MCF 10A (cell line): Measurements from ENCODE around the gene TRAF2. TPM values are rescaled to one million over a fixed set of nuclear protein-coding genes. Genes with fewer than 3 reads are reported as not detected.

Source experiments
- BruUV-seq: library from RNA; stranded (reverse); fragments of 400-500 nt; replicated peaks from 2 replicates; lab custom pipeline; 2021; lab: Mats Ljungman, UMichigan
- CTCF ChIA-PET: fragments of 300-600 bp; sonication (Branson Sonifier 250); formaldehyde crosslinking; extraction: SDS; loops from one replicate; lab custom pipeline; 2021; ENCODE audit warnings: antibody characterized with exemption, inconsistent platforms; lab: Yijun Ruan, JAX
- POLR2A ChIA-PET: fragments of 300-600, 350-650 bp; sonication (Branson Sonifier 250); formaldehyde crosslinking; extraction: SDS; loops from one replicate; lab custom pipeline; 2020; ENCODE audit warnings: antibody characterized with exemption, inconsistent platforms; lab: Yijun Ruan, JAX
- DNase-seq: peaks from one replicate; pipeline ENCODE4 v3.0.0-alpha.2; 2018; ENCODE audit not compliant: unreplicated experiment
- H3K27ac Mint-ChIP-seq: one replicate; pipeline ENCODE4 v1.8.0; 2022; ENCODE audit warnings: mild to moderate bottlenecking, low read depth, mixed read lengths; ENCODE audit not compliant: unreplicated experiment
- H3K27me3 Mint-ChIP-seq: one replicate; pipeline ENCODE4 v1.8.0; 2022; ENCODE audit warnings: mixed read lengths; ENCODE audit not compliant: insufficient read depth, unreplicated experiment
- H3K36me3 Mint-ChIP-seq: one replicate; pipeline ENCODE4 v1.8.0; 2022; ENCODE audit warnings: mild to moderate bottlenecking, moderate library complexity, mixed read lengths; ENCODE audit not compliant: insufficient read depth, unreplicated experiment
- H3K4me1 Mint-ChIP-seq: one replicate; pipeline ENCODE4 v1.8.0; 2022; ENCODE audit warnings: mixed read lengths; ENCODE audit not compliant: insufficient read depth, unreplicated experiment
- H3K4me3 Mint-ChIP-seq: one replicate; pipeline ENCODE4 v1.8.0; 2022; ENCODE audit warnings: mild to moderate bottlenecking, moderate library complexity, mixed read lengths; ENCODE audit not compliant: unreplicated experiment
- H3K9me3 Mint-ChIP-seq: one replicate; pipeline ENCODE4 v1.8.0; 2022; ENCODE audit warnings: mixed read lengths; ENCODE audit not compliant: unreplicated experiment
- intact Hi-C: fragments of 100-400 bp; cut with micrococcal nuclease; formaldehyde crosslinking; loops from 2 replicates; pipeline ENCODE4 v1.14.1; 2022
- total RNA-seq: library from RNA; stranded (reverse); gene quantifications from 2 replicates; pipeline ENCODE4 v1.2.3, GENCODE V29; 2022
- TF ChIP-seq, protein P1 (sequence below): fragments of 200-600 bp; IDR thresholded peaks from one replicate; pipeline ENCODE4 v1.8.0; 2022; ENCODE audit warnings: antibody characterized with exemption, mild to moderate bottlenecking; ENCODE audit not compliant: unreplicated experiment

The TRAF2 gene
- total RNA-seq, 1 experiment from 2014 or later, result 14.1 TPM

DNA sequence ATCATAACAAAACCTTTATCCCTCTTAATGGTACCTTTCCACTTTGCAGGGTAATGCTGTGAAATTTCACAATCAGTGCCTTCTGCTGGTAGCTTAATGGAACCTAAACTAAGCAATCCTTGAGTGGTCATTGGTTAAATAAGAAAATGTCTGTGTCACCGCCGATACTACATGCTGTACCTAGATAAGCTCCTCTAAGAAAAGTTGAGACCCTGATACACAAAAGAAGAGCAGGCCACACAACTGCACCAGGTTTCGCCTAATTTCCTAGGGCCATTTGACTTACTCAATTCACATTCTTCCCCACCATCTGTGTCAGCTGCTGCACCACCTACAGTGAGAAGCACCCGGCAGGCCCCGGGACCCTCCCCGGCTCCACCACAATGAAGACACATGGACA lies 11.2 kb upstream of the TRAF2 start:
- DNase-seq, result no peak
- Mint-ChIP-seq H3K27me3 (no peaks in the 10 kb centered on the region), H3K9me3 (no peaks in the 10 kb centered on the region), H3K36me3 (no peaks in the 10 kb centered on the region), H3K27ac (no peak overlapping the region), H3K4me3 (no peak overlapping the region), H3K4me1 (no peaks in the 10 kb centered on the region)
- POLR2A ChIA-PET, result no interaction called here
- intact Hi-C loops, result no loop called here
- TF ChIP-seq, protein P1, sequence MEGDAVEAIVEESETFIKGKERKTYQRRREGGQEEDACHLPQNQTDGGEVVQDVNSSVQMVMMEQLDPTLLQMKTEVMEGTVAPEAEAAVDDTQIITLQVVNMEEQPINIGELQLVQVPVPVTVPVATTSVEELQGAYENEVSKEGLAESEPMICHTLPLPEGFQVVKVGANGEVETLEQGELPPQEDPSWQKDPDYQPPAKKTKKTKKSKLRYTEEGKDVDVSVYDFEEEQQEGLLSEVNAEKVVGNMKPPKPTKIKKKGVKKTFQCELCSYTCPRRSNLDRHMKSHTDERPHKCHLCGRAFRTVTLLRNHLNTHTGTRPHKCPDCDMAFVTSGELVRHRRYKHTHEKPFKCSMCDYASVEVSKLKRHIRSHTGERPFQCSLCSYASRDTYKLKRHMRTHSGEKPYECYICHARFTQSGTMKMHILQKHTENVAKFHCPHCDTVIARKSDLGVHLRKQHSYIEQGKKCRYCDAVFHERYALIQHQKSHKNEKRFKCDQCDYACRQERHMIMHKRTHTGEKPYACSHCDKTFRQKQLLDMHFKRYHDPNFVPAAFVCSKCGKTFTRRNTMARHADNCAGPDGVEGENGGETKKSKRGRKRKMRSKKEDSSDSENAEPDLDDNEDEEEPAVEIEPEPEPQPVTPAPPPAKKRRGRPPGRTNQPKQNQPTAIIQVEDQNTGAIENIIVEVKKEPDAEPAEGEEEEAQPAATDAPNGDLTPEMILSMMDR, result no peak
- no TSS peak for BruUV-seq
- CTCF ChIA-PET, result interaction anchor here (0.9 kb wide), 1 partner anchor 10 kb away, joined by 3 read pairs; no protein-coding TSS in a partner anchor

GRCh38 chr9:136876476-136876875 lies 9.8 kb upstream of the TRAF2 start:
- Mint-ChIP-seq H3K9me3 (no peaks in the 10 kb centered on the region), H3K4me1 (no peaks in the 10 kb centered on the region), H3K27ac (no peak overlapping the region), H3K27me3 (no peaks in the 10 kb centered on the region), H3K4me3 (no peak overlapping the region), H3K36me3 (no peaks in the 10 kb centered on the region)
- TF ChIP-seq, protein P1, result no peak
- intact Hi-C loops, result no loop called here
- ChIA-PET POLR2A (no interaction called here), CTCF (interaction anchor here (0.6 to 0.7 kb wide), 3 partner anchors 67 to 116 kb away, joined by 3 to 4 read pairs (median 3); no protein-coding TSS in a partner anchor)
- BruUV-seq, result no TSS peak
- no peak for DNase-seq

GRCh38 chr9:136880651-136881050 lies 5.7 kb upstream of the TRAF2 start:
- no peak for DNase-seq
- no TSS peak for BruUV-seq
- Mint-ChIP-seq H3K9me3 (no peaks in the 10 kb centered on the region), H3K4me1 (no peaks in the 10 kb centered on the region), H3K4me3 (no peak overlapping the region), H3K27me3 (no peaks in the 10 kb centered on the region), H3K36me3 (no peaks in the 10 kb centered on the region), H3K27ac (no peak overlapping the region)
- CTCF ChIA-PET, result interaction anchor here (0.7 kb wide), 1 partner anchor 155 kb away, joined by 5 read pairs; no protein-coding TSS in a partner anchor
- POLR2A ChIA-PET, result interaction anchor here (1.3 to 3.7 kb wide), 3 partner anchors 9 to 32 kb away, joined by 3 to 19 read pairs (median 4); no protein-coding TSS in a partner anchor
- intact Hi-C loops, result no loop called here
- TF ChIP-seq, protein P1, result no peak

GRCh38 chr9:136881691-136882108 lies 4.6 kb upstream of the TRAF2 start:
- peak overlapping the region; percentile 28 for H3K4me3 Mint-ChIP-seq
- H3K4me1 Mint-ChIP-seq, result no peaks in the 10 kb centered on the region
- intact Hi-C loops, result no loop called here
- ChIA-PET CTCF (interaction anchor here (0.6 to 1.3 kb wide), 7 partner anchors 36 to 484 kb away, joined by 3 to 5 read pairs (median 4); no protein-coding TSS in a partner anchor), POLR2A (interaction anchor here (0.6 to 3.7 kb wide), 10 partner anchors 9 to 80 kb away, joined by 3 to 19 read pairs (median 4); partner anchors contain the start of genes EDF1 and RABL6)
- no peaks in the 10 kb centered on the region for H3K9me3 Mint-ChIP-seq
- H3K27me3 Mint-ChIP-seq, result no peaks in the 10 kb centered on the region
- no peak overlapping the region for H3K27ac Mint-ChIP-seq
- no peak for DNase-seq
- TF ChIP-seq, protein P1, result no peak
- BruUV-seq, result no TSS peak
- no peaks in the 10 kb centered on the region for H3K36me3 Mint-ChIP-seq
